Hypothalamus (tissue), 51 donors: ENCODE data around the gene CLIP2.
"Not testable (repeated sequence)": the region's sequence is repeated elsewhere in the genome, so short reads cannot be mapped to it uniquely, and the experiment has no call there.

Experiments used
- DNase-seq, 51 donors: peaks; one replicate each; lab custom pipeline; 2025; lab: John Stamatoyannopoulos, UW

The CLIP2 gene

GRCh38 chr7:74293577-74293908 is 4.3 kb downstream of the CLIP2 start:
- DNase-seq: no peak

- no peak for DNase-seq
These were observed 5.2 kb downstream of the CLIP2 start for GRCh38 chr7:74294191-74294998.

- DNase-seq: no peak
These were observed 8.5 kb downstream of the CLIP2 start for GRCh38 chr7:74297516-74298233.

- DNase-seq: no peak
These were observed 10.2 kb downstream of the CLIP2 start for GRCh38 chr7:74299401-74299800.

GRCh38 chr7:74300926-74301325 is 11.7 kb downstream of the CLIP2 start:
- no peak for DNase-seq

- DNase-seq: peak in 12 of 51 donors; percentile 9 to 42 (median 20)
These were observed 13.6 kb downstream of the CLIP2 start for GRCh38 chr7:74302745-74303221.

GRCh38 chr7:74304550-74304949 is 15.3 kb downstream of the CLIP2 start:
- no peak for DNase-seq

GRCh38 chr7:74306004-74306729 is 17.0 kb downstream of the CLIP2 start:
- DNase-seq: peak in 39 of 51 donors; percentile 20 to 90 (median 68)

GRCh38 chr7:74306730-74307469 is 17.7 kb downstream of the CLIP2 start:
- DNase-seq: peak in 49 of 51 donors; percentile 20 to 93 (median 70)

GRCh38 chr7:74307738-74308505 is 18.7 kb downstream of the CLIP2 start:
- DNase-seq: peak in 3 of 51 donors; percentile 6 to 21 (median 9)

GRCh38 chr7:74309181-74309580 is 20.0 kb downstream of the CLIP2 start:
- no peak for DNase-seq

- no peak for DNase-seq
These were observed 22.1 kb downstream of the CLIP2 start for GRCh38 chr7:74311305-74311744.

GRCh38 chr7:74312418-74313028 is 23.3 kb downstream of the CLIP2 start:
- no peak for DNase-seq

GRCh38 chr7:74315891-74316290 is 26.7 kb downstream of the CLIP2 start:
- DNase-seq: peak in 2 of 51 donors; percentile 12 to 21

- no peak for DNase-seq
These were observed 28.1 kb downstream of the CLIP2 start for GRCh38 chr7:74317146-74317782.

GRCh38 chr7:74318043-74318442 is 28.8 kb downstream of the CLIP2 start:
- DNase-seq: no peak

- no peak for DNase-seq
These were observed 31.5 kb downstream of the CLIP2 start for GRCh38 chr7:74320645-74321221.

GRCh38 chr7:74322892-74323291 is 33.7 kb downstream of the CLIP2 start:
- DNase-seq: not testable (repeated sequence)
